ENCODE data around the gene TLE5. TPM values are rescaled to one million over a fixed set of nuclear protein-coding genes. Genes with fewer than 3 reads are reported as not detected.

The TLE5 gene
- polyA plus RNA-seq, 1 experiment = 579 TPM

DNA sequence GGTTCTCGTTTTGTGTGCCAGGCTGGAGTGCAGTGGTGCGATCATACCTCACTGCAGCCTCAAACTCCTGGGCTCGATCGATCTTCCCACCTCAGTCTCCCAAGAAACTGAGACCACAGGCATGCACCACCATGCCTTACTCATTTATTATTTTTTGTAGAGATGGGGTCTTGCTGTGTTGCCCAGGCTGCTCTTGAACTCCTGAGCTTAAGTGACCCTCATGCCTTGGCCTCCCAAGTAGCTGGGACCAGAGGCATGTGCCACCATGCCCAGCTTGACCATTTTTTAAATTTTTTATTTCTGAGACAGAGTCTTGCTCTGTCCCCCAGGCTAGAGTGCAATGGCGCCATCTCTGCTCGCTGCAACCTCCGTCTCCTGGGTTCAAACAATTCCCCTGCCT is 21.7 kb upstream of the TLE5 start:
- TF ChIP-seq, protein P1, sequence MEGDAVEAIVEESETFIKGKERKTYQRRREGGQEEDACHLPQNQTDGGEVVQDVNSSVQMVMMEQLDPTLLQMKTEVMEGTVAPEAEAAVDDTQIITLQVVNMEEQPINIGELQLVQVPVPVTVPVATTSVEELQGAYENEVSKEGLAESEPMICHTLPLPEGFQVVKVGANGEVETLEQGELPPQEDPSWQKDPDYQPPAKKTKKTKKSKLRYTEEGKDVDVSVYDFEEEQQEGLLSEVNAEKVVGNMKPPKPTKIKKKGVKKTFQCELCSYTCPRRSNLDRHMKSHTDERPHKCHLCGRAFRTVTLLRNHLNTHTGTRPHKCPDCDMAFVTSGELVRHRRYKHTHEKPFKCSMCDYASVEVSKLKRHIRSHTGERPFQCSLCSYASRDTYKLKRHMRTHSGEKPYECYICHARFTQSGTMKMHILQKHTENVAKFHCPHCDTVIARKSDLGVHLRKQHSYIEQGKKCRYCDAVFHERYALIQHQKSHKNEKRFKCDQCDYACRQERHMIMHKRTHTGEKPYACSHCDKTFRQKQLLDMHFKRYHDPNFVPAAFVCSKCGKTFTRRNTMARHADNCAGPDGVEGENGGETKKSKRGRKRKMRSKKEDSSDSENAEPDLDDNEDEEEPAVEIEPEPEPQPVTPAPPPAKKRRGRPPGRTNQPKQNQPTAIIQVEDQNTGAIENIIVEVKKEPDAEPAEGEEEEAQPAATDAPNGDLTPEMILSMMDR (IDR thresholded peaks at IDR 0.05; ENCODE audit: insufficient read depth, low read depth, low read length) = no peak
- CTCF ChIA-PET = interaction anchor here (0.8 to 1.7 kb wide), 3 partner anchors 8 to 80 kb away, joined by 3 to 10 read pairs (median 5); no protein-coding TSS in a partner anchor
- Histone ChIP-seq H3K27me3 (ENCODE audit: control insufficient read depth, insufficient read depth, low read length) (no peaks in the 10 kb centered on the region), H3K4me3 (ENCODE audit: low read depth, low read length) (no peak overlapping the region), H3K36me3 (ENCODE audit: control insufficient read depth, insufficient read depth, low read length) (no peaks in the 10 kb centered on the region)
- POLR2A ChIA-PET = no interaction called here
- DNase-seq (ENCODE audit: low read depth) = no peak

DNA sequence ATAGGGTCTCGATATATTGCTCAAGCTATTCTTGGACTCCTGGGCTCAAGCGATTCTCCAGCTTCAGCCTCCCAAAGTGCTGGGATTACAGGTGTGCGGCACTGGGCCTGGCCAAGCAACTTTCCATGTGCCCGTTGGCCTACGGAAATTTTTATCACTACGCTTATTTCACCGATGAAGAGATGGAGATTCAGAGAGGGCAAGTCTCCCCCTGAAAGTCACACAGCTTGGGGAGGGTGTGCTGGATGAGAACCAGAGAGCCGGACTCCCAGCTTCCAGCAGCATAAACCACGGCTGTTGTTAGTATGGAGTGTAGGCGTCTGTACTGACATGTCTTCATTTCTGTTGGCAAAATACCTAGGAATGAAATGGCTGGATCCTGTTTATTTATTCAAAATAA is 20.0 kb upstream of the TLE5 start:
- ChIA-PET POLR2A (no interaction called here), CTCF (interaction anchor here (0.6 to 1.2 kb wide), 2 partner anchors 21 to 39 kb away, joined by 3 to 5 read pairs; no protein-coding TSS in a partner anchor)
- Histone ChIP-seq H3K27me3 (ENCODE audit: control insufficient read depth, insufficient read depth, low read length) (no peaks in the 10 kb centered on the region), H3K36me3 (ENCODE audit: control insufficient read depth, insufficient read depth, low read length) (no peaks in the 10 kb centered on the region), H3K4me3 (ENCODE audit: low read depth, low read length) (no peak overlapping the region)
- TF ChIP-seq, protein P1 (IDR thresholded peaks at IDR 0.05; ENCODE audit: insufficient read depth, low read depth, low read length) = no peak
- DNase-seq (ENCODE audit: low read depth) = no peak

DNA sequence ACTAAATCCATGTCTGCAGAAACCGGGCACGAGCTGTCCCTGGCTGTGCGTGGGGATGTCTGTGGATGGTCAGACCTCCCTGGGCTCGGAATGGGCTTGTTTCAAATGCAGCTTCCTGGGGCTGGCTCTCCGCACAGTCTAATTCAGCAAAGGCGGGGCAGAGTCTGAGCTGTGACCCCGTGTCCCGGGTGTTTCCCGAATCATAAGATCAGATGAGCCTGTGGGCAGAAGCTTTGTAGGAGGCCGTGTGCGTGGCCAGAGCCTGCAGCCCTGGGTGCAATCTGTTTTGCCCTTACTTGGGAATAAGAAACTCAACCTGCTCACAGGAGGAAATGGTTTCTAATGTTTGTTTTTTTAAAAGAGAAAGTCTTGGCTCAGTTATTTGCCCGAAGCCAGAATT is 18.0 kb upstream of the TLE5 start:
- TF ChIP-seq, protein P1 (IDR thresholded peaks at IDR 0.05; ENCODE audit: insufficient read depth, low read depth, low read length) = no peak
- ChIA-PET CTCF (interaction anchor here (1.0 to 4.8 kb wide), 5 partner anchors 24 to 130 kb away, joined by 3 to 23 read pairs (median 5); no protein-coding TSS in a partner anchor), POLR2A (no interaction called here)

DNA sequence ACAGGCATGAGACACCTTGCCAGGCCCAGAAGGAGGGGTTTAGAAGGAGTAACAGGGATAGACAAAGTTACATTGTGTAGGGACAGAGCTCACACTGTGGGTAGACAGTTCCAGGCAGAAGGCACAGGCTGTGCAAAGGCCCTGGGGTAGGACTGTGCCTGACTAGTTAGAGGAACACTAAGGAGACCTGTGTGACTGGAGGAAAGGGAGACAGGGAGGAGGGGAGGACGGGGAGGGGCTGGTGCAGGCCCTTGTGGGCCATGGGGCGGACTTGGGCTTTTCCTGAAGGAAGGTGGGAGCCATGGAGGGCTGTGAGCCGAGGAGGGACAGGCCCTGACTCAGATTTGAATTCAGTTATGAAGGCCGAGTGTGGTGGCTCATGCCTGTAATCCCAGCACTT is 17.3 kb upstream of the TLE5 start:
- Histone ChIP-seq H3K4me3 (ENCODE audit: low read depth, low read length) (no peak overlapping the region), H3K36me3 (ENCODE audit: control insufficient read depth, insufficient read depth, low read length) (no peaks in the 10 kb centered on the region), H3K27me3 (ENCODE audit: control insufficient read depth, insufficient read depth, low read length) (no peaks in the 10 kb centered on the region)
- ChIA-PET POLR2A (no interaction called here), CTCF (interaction anchor here (0.9 to 4.8 kb wide), 4 partner anchors 25 to 131 kb away, joined by 3 to 23 read pairs (median 6); no protein-coding TSS in a partner anchor)
- no peak for DNase-seq (ENCODE audit: low read depth)
- TF ChIP-seq, protein P1 (IDR thresholded peaks at IDR 0.05; ENCODE audit: insufficient read depth, low read depth, low read length) = no peak

More for the DNA sequence above, 18.0 kb upstream of the TLE5 start:
- Histone ChIP-seq H3K36me3 (ENCODE audit: control insufficient read depth, insufficient read depth, low read length) (no peaks in the 10 kb centered on the region), H3K27me3 (ENCODE audit: control insufficient read depth, insufficient read depth, low read length) (no peaks in the 10 kb centered on the region), H3K4me3 (ENCODE audit: low read depth, low read length) (no peak overlapping the region)
- DNase-seq (ENCODE audit: low read depth) = no peak

DNA sequence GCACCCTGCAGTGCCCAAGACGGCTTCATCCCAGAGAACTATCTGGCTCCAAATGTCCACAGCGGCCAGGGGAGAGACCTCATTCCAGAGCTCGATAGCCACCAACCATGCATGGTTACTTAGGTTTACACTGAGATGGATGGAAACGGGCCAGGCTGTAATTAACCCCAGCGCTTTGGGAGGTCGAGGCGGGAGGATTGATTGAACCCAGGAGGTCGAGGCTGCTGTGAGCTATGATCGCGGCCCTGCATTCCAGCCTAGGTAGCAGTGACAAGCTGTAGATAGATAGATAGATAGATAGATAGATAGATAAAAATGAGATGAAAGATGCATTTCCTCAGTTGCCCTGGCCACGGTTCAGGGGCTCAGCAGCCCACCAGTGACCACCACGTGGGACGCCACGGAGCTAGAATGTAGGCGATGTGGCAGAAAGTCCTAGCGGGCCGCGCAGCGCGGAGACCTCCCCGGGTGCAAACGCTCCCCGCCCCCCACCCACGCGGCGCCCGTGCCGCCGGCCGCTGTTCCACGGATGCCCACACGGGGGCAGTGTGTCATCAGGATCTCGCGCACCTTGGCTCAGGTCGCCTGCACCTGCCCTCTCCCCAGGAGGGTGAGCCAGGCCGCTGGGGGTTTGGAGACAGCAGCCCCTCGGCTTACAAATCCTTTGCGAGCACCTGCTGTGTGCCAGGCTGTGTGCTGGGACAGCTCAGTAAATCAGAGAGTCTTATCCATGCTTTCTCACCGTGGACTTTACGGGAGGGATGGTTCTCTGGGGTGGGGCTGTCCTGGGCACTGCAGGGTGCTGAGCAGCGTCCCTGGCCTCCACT is 13.5 kb upstream of the TLE5 start:
- POLR2A ChIA-PET = no interaction called here
- CTCF ChIA-PET = interaction anchor here (0.7 to 4.7 kb wide), 31 partner anchors 9 to 135 kb away, joined by 3 to 42 read pairs (median 5); partner anchors contain the start of gene TLE5
- H3K4me3 ChIP-seq (ENCODE audit: low read depth, low read length) = 0 out of 2 replicates have a peak overlapping the region, but pooled peaks have one; percentile 6
- no peaks in the 10 kb centered on the region for H3K27me3 ChIP-seq (ENCODE audit: control insufficient read depth, insufficient read depth, low read length)
- TF ChIP-seq, protein P1 (IDR thresholded peaks at IDR 0.05; ENCODE audit: insufficient read depth, low read depth, low read length) = peak; percentile 88
- no peaks in the 10 kb centered on the region for H3K36me3 ChIP-seq (ENCODE audit: control insufficient read depth, insufficient read depth, low read length)
- no peak for DNase-seq (ENCODE audit: low read depth)
